ENCODE results near the gene S1PR2.

S1PR2 gene

DNA sequence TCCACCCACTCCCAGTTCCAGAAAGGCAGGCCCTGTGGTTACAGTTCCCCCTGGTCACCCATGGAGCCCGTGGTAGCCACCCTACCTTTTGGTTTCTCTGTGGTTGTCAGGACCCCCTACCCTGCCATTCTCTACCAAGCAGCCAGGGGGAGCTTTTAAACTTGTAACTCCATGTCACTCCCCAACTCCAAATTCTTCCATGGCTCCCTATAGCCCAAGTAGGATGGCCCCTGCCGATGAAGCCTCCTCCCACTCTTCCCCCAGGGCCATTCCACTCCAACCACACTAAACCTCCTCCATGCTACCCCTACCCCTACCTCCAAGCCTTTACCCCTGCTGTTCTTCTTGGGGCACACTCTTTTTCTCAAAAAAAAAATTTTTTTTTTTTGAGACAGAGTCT, 2.2 kb downstream of the S1PR2 start:
- no peak overlapping the region for H4K8ac ChIP-seq (ENCODE audit: low read depth, low read length)
- H4K91ac ChIP-seq (ENCODE audit: low read depth, low read length): no peak overlapping the region
- no peak overlapping the region for H2BK12ac ChIP-seq (ENCODE audit: low read length)
- H2AK5ac ChIP-seq (ENCODE audit: low read length): no peak overlapping the region
- no peak overlapping the region for H2BK120ac ChIP-seq (ENCODE audit: insufficient read depth, low read length, poor library complexity)
- no peak overlapping the region for H3K4me3 ChIP-seq (ENCODE audit: low read depth, low read length)
- H2BK5ac ChIP-seq (ENCODE audit: low read depth, low read length, poor library complexity): no peak overlapping the region
- H3K27ac ChIP-seq (ENCODE audit: low read depth, low read length): no peak overlapping the region
- H3K79me2 ChIP-seq (ENCODE audit: control insufficient read depth, insufficient read depth, low read length, poor library complexity): peaks cover 10% of the 10 kb centered on the region
- no peak overlapping the region for H3K14ac ChIP-seq (ENCODE audit: low read length)
- H3K23ac ChIP-seq (ENCODE audit: low read length): no peak overlapping the region
- no peak overlapping the region for H3K9ac ChIP-seq (ENCODE audit: low read length)
- H3K4me1 ChIP-seq (ENCODE audit: control insufficient read depth in 1 of 2, insufficient read depth in 2 of 2, low read length in 2 of 2): peaks cover 19 to 29% of the 10 kb centered on the region in 2 experiments
- no peaks in the 10 kb centered on the region for H3K27me3 ChIP-seq (ENCODE audit: insufficient read depth, low read length)
- DNase-seq: peak; percentile 48 to 74
- peaks cover 3% of the 10 kb centered on the region for H3K9me3 ChIP-seq (ENCODE audit: insufficient read depth, low read depth, low read length)
- no peak overlapping the region for H3K18ac ChIP-seq (ENCODE audit: low read length)
- no peak overlapping the region for H3K4ac ChIP-seq (ENCODE audit: low read depth, low read length)
- peaks cover 7 to 14% of the 10 kb centered on the region in 2 experiments for H3K36me3 ChIP-seq (ENCODE audit: control insufficient read depth in 1 of 2, insufficient read depth in 2 of 2, low read length in 2 of 2)
- no peak overlapping the region for H4K12ac ChIP-seq (ENCODE audit: low read depth, low read length)
- H2AFZ ChIP-seq (ENCODE audit: insufficient read depth, low read length, poor library complexity): no peak overlapping the region
- no CpG with 5 or more reads among the region's 2 CpGs for WGBS (ENCODE audit: extremely low coverage, insufficient coverage, insufficient read length)
- H3K79me1 ChIP-seq (ENCODE audit: low read length): peaks cover 10% of the 10 kb centered on the region
- no peak overlapping the region for H3K4me2 ChIP-seq (ENCODE audit: low read length)

DNA sequence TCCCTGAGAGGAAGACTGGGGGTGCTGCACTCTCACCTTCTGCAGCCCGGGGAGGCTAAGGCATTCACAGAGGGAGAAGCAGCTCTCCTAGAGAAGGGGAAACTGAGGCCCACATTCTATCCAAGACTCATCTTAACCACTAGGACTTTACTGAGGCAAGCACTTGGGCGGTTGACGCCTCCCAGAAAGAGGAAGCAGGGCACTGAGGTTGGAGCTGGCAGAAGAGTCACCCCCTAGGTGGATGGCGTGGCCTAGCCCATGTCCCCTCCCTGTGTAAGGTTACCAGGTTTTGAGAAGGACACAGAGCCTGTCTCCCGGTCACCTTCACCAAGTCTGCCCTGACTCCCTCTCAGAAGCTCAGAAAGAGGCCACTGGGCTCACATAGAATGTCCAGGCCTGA, 2.7 kb downstream of the S1PR2 start:
- H3K9me3 ChIP-seq (ENCODE audit: insufficient read depth, low read depth, low read length): peaks cover 3% of the 10 kb centered on the region
- no peak overlapping the region for H2AK5ac ChIP-seq (ENCODE audit: low read length)
- H3K14ac ChIP-seq (ENCODE audit: low read length): no peak overlapping the region
- H4K91ac ChIP-seq (ENCODE audit: low read depth, low read length): no peak overlapping the region
- H2BK12ac ChIP-seq (ENCODE audit: low read length): no peak overlapping the region
- DNase-seq: no peak
- H2AFZ ChIP-seq (ENCODE audit: insufficient read depth, low read length, poor library complexity): no peak overlapping the region
- H3K36me3 ChIP-seq (ENCODE audit: control insufficient read depth in 1 of 2, insufficient read depth in 2 of 2, low read length in 2 of 2): peaks cover 13 to 20% of the 10 kb centered on the region in 2 experiments
- peaks cover 10% of the 10 kb centered on the region for H3K79me2 ChIP-seq (ENCODE audit: control insufficient read depth, insufficient read depth, low read length, poor library complexity)
- H4K8ac ChIP-seq (ENCODE audit: low read depth, low read length): no peak overlapping the region
- H3K79me1 ChIP-seq (ENCODE audit: low read length): peaks cover 10% of the 10 kb centered on the region
- no peaks in the 10 kb centered on the region for H3K27me3 ChIP-seq (ENCODE audit: insufficient read depth, low read length)
- no peak overlapping the region for H3K23ac ChIP-seq (ENCODE audit: low read length)
- H2BK120ac ChIP-seq (ENCODE audit: insufficient read depth, low read length, poor library complexity): no peak overlapping the region
- H2BK5ac ChIP-seq (ENCODE audit: low read depth, low read length, poor library complexity): no peak overlapping the region
- no peak overlapping the region for H3K4me2 ChIP-seq (ENCODE audit: low read length)
- peaks cover 19 to 29% of the 10 kb centered on the region in 2 experiments for H3K4me1 ChIP-seq (ENCODE audit: control insufficient read depth in 1 of 2, insufficient read depth in 2 of 2, low read length in 2 of 2)
- peak overlapping the region; percentile 46 for H3K4ac ChIP-seq (ENCODE audit: low read depth, low read length)
- no peak overlapping the region for H3K18ac ChIP-seq (ENCODE audit: low read length)
- H4K12ac ChIP-seq (ENCODE audit: low read depth, low read length): no peak overlapping the region
- WGBS (ENCODE audit: extremely low coverage, insufficient coverage, insufficient read length): no CpG with 5 or more reads among the region's 5 CpGs
- no peak overlapping the region for H3K4me3 ChIP-seq (ENCODE audit: low read depth, low read length)
- H3K27ac ChIP-seq (ENCODE audit: low read depth, low read length): no peak overlapping the region
- no peak overlapping the region for H3K9ac ChIP-seq (ENCODE audit: low read length)

DNA sequence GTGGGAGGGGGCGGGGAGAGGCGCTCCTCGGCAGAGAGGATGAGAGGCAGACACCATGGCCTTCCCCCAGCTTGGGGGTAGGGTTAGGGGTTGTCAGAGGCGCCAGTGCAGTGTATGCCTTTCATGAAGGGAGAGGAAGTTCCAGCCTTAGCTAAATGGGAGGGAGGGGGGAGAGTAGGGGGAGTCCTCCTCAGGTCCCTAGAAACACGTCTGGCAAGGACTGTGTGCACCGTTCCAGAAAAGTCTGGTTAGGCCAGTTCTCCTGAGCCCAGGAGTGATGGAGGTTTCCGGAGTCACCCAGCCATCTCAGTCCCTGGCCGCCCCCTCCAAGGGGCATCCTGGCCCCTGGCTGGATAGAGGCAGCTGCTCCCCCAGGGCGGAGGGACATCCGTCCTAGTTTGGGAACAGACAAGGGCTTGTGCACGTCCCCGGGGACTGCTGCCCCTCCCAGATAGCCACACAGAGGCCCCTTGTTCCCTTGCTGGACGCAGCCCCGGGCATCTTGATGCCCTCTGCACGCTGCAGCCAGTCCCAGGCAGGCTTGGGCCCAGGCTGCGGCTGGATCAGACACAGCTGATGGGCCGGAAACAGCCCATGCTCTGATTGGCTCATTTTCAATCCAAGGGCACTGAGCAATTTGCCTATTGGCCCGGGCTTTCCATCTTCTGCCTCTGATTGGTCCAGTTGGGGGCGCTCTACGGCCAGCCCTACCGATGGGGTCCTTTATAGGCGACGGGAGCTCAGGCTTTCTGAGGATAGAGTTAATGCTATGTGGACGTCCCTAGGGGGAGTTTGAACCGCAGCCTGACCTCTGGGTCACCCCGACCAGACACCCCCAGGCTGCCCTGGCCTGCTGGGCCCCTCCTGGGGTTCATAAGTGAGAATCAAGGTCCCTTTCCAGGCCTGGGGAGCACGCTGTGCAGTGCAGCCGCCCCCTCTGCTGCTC, 3.8 kb downstream of the S1PR2 start:
- H4K91ac ChIP-seq (ENCODE audit: low read depth, low read length): peak overlapping the region; percentile 45
- H3K36me3 ChIP-seq (ENCODE audit: control insufficient read depth in 1 of 2, insufficient read depth in 2 of 2, low read length in 2 of 2): peaks cover 17 to 21% of the 10 kb centered on the region in 2 experiments
- peak overlapping the region; percentile 1 for H4K8ac ChIP-seq (ENCODE audit: low read depth, low read length)
- peaks cover 10% of the 10 kb centered on the region for H3K79me1 ChIP-seq (ENCODE audit: low read length)
- peak overlapping the region; percentile 12 for H2BK120ac ChIP-seq (ENCODE audit: insufficient read depth, low read length, poor library complexity)
- peak overlapping the region; percentile 42 for H2AK5ac ChIP-seq (ENCODE audit: low read length)
- no peak overlapping the region for H3K9ac ChIP-seq (ENCODE audit: low read length)
- peak overlapping the region; percentile 20 for H3K18ac ChIP-seq (ENCODE audit: low read length)
- H3K4me3 ChIP-seq (ENCODE audit: low read depth, low read length): peak overlapping the region; percentile 7
- no CpG with 5 or more reads among the region's 28 CpGs for WGBS (ENCODE audit: extremely low coverage, insufficient coverage, insufficient read length)
- H3K9me3 ChIP-seq (ENCODE audit: insufficient read depth, low read depth, low read length): peaks cover 3% of the 10 kb centered on the region
- H3K14ac ChIP-seq (ENCODE audit: low read length): peak overlapping the region; percentile 51
- no peak overlapping the region for H4K12ac ChIP-seq (ENCODE audit: low read depth, low read length)
- peak overlapping the region; percentile 0 for H3K4ac ChIP-seq (ENCODE audit: low read depth, low read length)
- no peak for DNase-seq
- no peak overlapping the region for H3K23ac ChIP-seq (ENCODE audit: low read length)
- peak overlapping the region; percentile 10 for H2BK12ac ChIP-seq (ENCODE audit: low read length)
- H2AFZ ChIP-seq (ENCODE audit: insufficient read depth, low read length, poor library complexity): no peak overlapping the region
- H3K79me2 ChIP-seq (ENCODE audit: control insufficient read depth, insufficient read depth, low read length, poor library complexity): peaks cover 10% of the 10 kb centered on the region
- peaks cover 19 to 29% of the 10 kb centered on the region in 2 experiments for H3K4me1 ChIP-seq (ENCODE audit: control insufficient read depth in 1 of 2, insufficient read depth in 2 of 2, low read length in 2 of 2)
- peak overlapping the region; percentile 6 for H2BK5ac ChIP-seq (ENCODE audit: low read depth, low read length, poor library complexity)
- H3K27me3 ChIP-seq (ENCODE audit: insufficient read depth, low read length): no peaks in the 10 kb centered on the region
- peak overlapping the region; percentile 80 for H3K27ac ChIP-seq (ENCODE audit: low read depth, low read length)
- peak overlapping the region; percentile 13 for H3K4me2 ChIP-seq (ENCODE audit: low read length)

GRCh38 chr19:10226376-10227025, 4.6 kb downstream of the S1PR2 start:
- H3K27ac ChIP-seq (ENCODE audit: low read depth, low read length): no peak overlapping the region
- no peak overlapping the region for H4K12ac ChIP-seq (ENCODE audit: low read depth, low read length)
- H3K4me3 ChIP-seq (ENCODE audit: low read depth, low read length): no peak overlapping the region
- H3K36me3 ChIP-seq (ENCODE audit: control insufficient read depth in 1 of 2, insufficient read depth in 2 of 2, low read length in 2 of 2): peaks cover 17 to 21% of the 10 kb centered on the region in 2 experiments
- H3K79me1 ChIP-seq (ENCODE audit: low read length): peaks cover 10% of the 10 kb centered on the region
- peaks cover 19 to 28% of the 10 kb centered on the region in 2 experiments for H3K4me1 ChIP-seq (ENCODE audit: control insufficient read depth in 1 of 2, insufficient read depth in 2 of 2, low read length in 2 of 2)
- H2BK120ac ChIP-seq (ENCODE audit: insufficient read depth, low read length, poor library complexity): no peak overlapping the region
- H2AFZ ChIP-seq (ENCODE audit: insufficient read depth, low read length, poor library complexity): no peak overlapping the region
- WGBS (ENCODE audit: extremely low coverage, insufficient coverage, insufficient read length): no CpG with 5 or more reads among the region's 13 CpGs
- no peak overlapping the region for H2BK5ac ChIP-seq (ENCODE audit: low read depth, low read length, poor library complexity)
- peak overlapping the region; percentile 68 for H4K91ac ChIP-seq (ENCODE audit: low read depth, low read length)
- peak overlapping the region; percentile 13 for H3K4me2 ChIP-seq (ENCODE audit: low read length)
- H3K4ac ChIP-seq (ENCODE audit: low read depth, low read length): peak overlapping the region; percentile 24
- no peaks in the 10 kb centered on the region for H3K27me3 ChIP-seq (ENCODE audit: insufficient read depth, low read length)
- peak overlapping the region; percentile 69 for H3K18ac ChIP-seq (ENCODE audit: low read length)
- H2BK12ac ChIP-seq (ENCODE audit: low read length): peak overlapping the region; percentile 42
- no peak for DNase-seq
- no peak overlapping the region for H3K9ac ChIP-seq (ENCODE audit: low read length)
- H3K14ac ChIP-seq (ENCODE audit: low read length): no peak overlapping the region
- H3K23ac ChIP-seq (ENCODE audit: low read length): no peak overlapping the region
- peaks cover 10% of the 10 kb centered on the region for H3K79me2 ChIP-seq (ENCODE audit: control insufficient read depth, insufficient read depth, low read length, poor library complexity)
- H3K9me3 ChIP-seq (ENCODE audit: insufficient read depth, low read depth, low read length): peaks cover 3% of the 10 kb centered on the region
- no peak overlapping the region for H4K8ac ChIP-seq (ENCODE audit: low read depth, low read length)
- peak overlapping the region; percentile 2 for H2AK5ac ChIP-seq (ENCODE audit: low read length)

All from trophoblast cell (in vitro differentiated cells and primary cell).